Neural progenitor cell (in vitro differentiated cells): ENCODE results near the gene UHRF2. TPM values are rescaled to one million over a fixed set of nuclear protein-coding genes. Genes with fewer than 3 reads are reported as not detected.
"Not testable (repeated sequence)": the region's sequence is repeated elsewhere in the genome, so short reads cannot be mapped to it uniquely, and the experiment has no call there.

Experiments used
- DNase-seq: peaks from one replicate; pipeline ENCODE4 v3.0.0-alpha.2; 2016; ENCODE audit warnings: low spot score
- H2AFZ ChIP-seq: fragments of 200-600 bp; sonication (generic); replicated peaks from 2 replicates; pipeline ENCODE4 v1.6.1; 2016; ENCODE audit warnings: antibody characterized with exemption
- H3F3A ChIP-seq: fragments of 200-600 bp; sonication (generic); 2 replicates; pipeline ENCODE4 v1.6.1; 2016; ENCODE audit warnings: antibody characterized with exemption, low read depth
- H3K27ac ChIP-seq: fragments of 200-600 bp; sonication (generic); 2 replicates; pipeline ENCODE4 v1.5.1; 2016; ENCODE audit warnings: mild to moderate bottlenecking
- H3K27me3 ChIP-seq: fragments of 200-600 bp; sonication (generic); 2 replicates; pipeline ENCODE4 v1.6.1; 2016; ENCODE audit warnings: mild to moderate bottlenecking, moderate library complexity
- H3K36me3 ChIP-seq: fragments of 200-600 bp; sonication (generic); 2 replicates; pipeline ENCODE4 v1.5.1; 2016
- H3K4me1 ChIP-seq: fragments of 200-600 bp; sonication (generic); 2 replicates; pipeline ENCODE4 v1.6.1; 2016; ENCODE audit warnings: mixed run types
- H3K4me2 ChIP-seq: fragments of 200-600 bp; sonication (generic); 2 replicates; pipeline ENCODE4 v1.6.1; 2016
- H3K4me3 ChIP-seq: fragments of 200-600 bp; sonication (generic); 2 replicates; pipeline ENCODE4 v1.5.1; 2016
- H3K79me2 ChIP-seq: fragments of 200-600 bp; sonication (generic); 2 replicates; pipeline ENCODE4 v1.6.1; 2016; ENCODE audit warnings: low read depth
- H3K9ac ChIP-seq: fragments of 200-600 bp; sonication (generic); 2 replicates; pipeline ENCODE4 v1.6.1; 2016
- H3K9me3 ChIP-seq: fragments of 200-600 bp; sonication (generic); 2 replicates; pipeline ENCODE4 v1.5.1; 2016; ENCODE audit warnings: low read depth
- H4K20me1 ChIP-seq: fragments of 200-600 bp; sonication (generic); 2 replicates; pipeline ENCODE4 v1.6.1; 2016; ENCODE audit warnings: low read depth
- H3K27ac Mint-ChIP-seq: 3 replicates; pipeline ENCODE4 v1.8.0; 2021; ENCODE audit warnings: mixed read lengths
- H3K27me3 Mint-ChIP-seq: 2 replicates; pipeline ENCODE4 v1.8.0; 2022; ENCODE audit warnings: low read depth, mild to moderate bottlenecking, inconsistent platforms, moderate library complexity, mixed read lengths; ENCODE audit not compliant: insufficient read depth
- H3K36me3 Mint-ChIP-seq: 3 replicates; pipeline ENCODE4 v1.8.0; 2021; ENCODE audit warnings: mixed read lengths
- H3K4me1 Mint-ChIP-seq: 3 replicates; pipeline ENCODE4 v1.8.0; 2021; ENCODE audit warnings: mixed read lengths
- H3K4me3 Mint-ChIP-seq: 3 replicates; pipeline ENCODE4 v1.8.0; 2021; ENCODE audit warnings: mild to moderate bottlenecking, moderate library complexity, mixed read lengths
- H3K9me3 Mint-ChIP-seq: 3 replicates; pipeline ENCODE4 v1.8.0; 2020; ENCODE audit warnings: mixed read lengths
- EZH2 ChIP-seq: fragments of 200-600 bp; sonication (generic); IDR thresholded peaks from 2 replicates; pipeline ENCODE4 v1.6.1; 2017; ENCODE audit warnings: antibody characterized with exemption, mild to moderate bottlenecking, moderate library complexity
- EZH2phosphoT487 ChIP-seq: fragments of 200-600 bp; sonication (generic); IDR thresholded peaks from 2 replicates; pipeline ENCODE4 v1.6.1; 2017; ENCODE audit warnings: antibody characterized with exemption
- total RNA-seq: library from RNA; depleted of rRNA; stranded (reverse); fragments of >200 nt; gene quantifications from 2 replicates; pipeline ENCODE4 v1.2.3, GENCODE V29; 2015; ENCODE audit warnings: low replicate concordance
- TF ChIP-seq, protein P1 (sequence below): fragments of 200-600 bp; sonication (generic); IDR thresholded peaks from 2 replicates; pipeline ENCODE4 v1.5.1; 2017; ENCODE audit warnings: antibody characterized with exemption, mild to moderate bottlenecking

The UHRF2 gene
- total RNA-seq, 1 donor from 2014 or later, result 114 TPM

DNA sequence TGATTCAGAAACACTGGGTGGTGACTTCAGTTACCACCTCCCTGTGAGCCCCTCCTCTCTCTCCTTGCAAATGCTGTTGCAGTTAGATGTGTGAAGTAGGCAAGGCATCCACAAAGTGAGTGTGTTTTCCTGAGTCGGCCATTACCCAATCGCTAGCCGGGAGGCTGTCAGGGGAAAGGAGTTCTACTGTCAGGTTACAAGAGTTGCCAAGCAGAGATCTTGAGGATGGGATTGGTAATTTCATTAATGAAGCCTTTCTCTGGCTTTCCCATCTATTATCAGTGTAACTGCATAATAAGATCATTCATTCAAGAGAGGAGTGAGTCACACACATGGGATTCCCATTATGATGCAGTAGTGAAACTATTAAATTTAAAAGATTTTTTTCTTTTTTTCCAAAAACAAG lies 125.7 kb downstream of the UHRF2 start:
- no peaks in the 10 kb centered on the region for H3K79me2 ChIP-seq
- H3K4me3 Mint-ChIP-seq, result no peak overlapping the region
- no peaks in the 10 kb centered on the region for H3K27me3 ChIP-seq
- no peak for TF ChIP-seq EZH2phosphoT487
- no peak for TF ChIP-seq EZH2
- TF ChIP-seq, protein P1, sequence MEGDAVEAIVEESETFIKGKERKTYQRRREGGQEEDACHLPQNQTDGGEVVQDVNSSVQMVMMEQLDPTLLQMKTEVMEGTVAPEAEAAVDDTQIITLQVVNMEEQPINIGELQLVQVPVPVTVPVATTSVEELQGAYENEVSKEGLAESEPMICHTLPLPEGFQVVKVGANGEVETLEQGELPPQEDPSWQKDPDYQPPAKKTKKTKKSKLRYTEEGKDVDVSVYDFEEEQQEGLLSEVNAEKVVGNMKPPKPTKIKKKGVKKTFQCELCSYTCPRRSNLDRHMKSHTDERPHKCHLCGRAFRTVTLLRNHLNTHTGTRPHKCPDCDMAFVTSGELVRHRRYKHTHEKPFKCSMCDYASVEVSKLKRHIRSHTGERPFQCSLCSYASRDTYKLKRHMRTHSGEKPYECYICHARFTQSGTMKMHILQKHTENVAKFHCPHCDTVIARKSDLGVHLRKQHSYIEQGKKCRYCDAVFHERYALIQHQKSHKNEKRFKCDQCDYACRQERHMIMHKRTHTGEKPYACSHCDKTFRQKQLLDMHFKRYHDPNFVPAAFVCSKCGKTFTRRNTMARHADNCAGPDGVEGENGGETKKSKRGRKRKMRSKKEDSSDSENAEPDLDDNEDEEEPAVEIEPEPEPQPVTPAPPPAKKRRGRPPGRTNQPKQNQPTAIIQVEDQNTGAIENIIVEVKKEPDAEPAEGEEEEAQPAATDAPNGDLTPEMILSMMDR, result no peak
- no peak overlapping the region for H3K9ac ChIP-seq
- no peaks in the 10 kb centered on the region for H3K27me3 Mint-ChIP-seq
- H3F3A ChIP-seq, result no peaks in the 10 kb centered on the region
- peaks cover 4% of the 10 kb centered on the region for H3K4me1 Mint-ChIP-seq
- H3K9me3 Mint-ChIP-seq, result no peaks in the 10 kb centered on the region
- no peak overlapping the region for H3K27ac ChIP-seq
- DNase-seq, result no peak
- H3K36me3 Mint-ChIP-seq, result peaks cover 8% of the 10 kb centered on the region
- H2AFZ ChIP-seq, result no peak overlapping the region
- no peaks in the 10 kb centered on the region for H3K9me3 ChIP-seq
- H3K36me3 ChIP-seq, result no peaks in the 10 kb centered on the region
- no peak overlapping the region for H3K4me3 ChIP-seq
- H3K4me2 ChIP-seq, result no peak overlapping the region
- H3K4me1 ChIP-seq, result no peaks in the 10 kb centered on the region
- no peak overlapping the region for H3K27ac Mint-ChIP-seq
- no peaks in the 10 kb centered on the region for H4K20me1 ChIP-seq

DNA sequence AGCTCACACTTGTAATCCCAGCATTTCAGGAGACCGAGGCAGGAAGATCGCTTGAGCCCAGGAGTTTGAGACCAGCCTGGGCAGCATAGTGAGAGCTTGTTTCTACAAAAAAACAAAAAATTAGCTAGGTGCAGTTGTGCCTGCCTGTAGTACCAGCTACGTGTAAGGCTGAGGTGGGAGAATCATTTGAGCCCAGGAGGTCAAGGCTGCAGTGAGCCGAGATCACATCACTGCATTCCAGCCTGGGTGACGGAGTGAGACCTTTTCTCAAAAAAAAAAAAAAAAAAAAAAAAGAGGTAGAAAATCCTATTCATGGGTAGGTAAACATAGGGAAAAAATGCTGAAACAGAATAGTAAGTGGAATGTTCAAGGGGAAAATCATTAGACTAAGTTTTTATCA lies 129.6 kb downstream of the UHRF2 start:
- H3F3A ChIP-seq, H3K36me3 Mint-ChIP-seq, DNase-seq, H3K4me1 Mint-ChIP-seq, H2AFZ ChIP-seq, H3K9ac ChIP-seq, H4K20me1 ChIP-seq, H3K4me1 ChIP-seq, H3K9me3 ChIP-seq, H3K27ac Mint-ChIP-seq, H3K4me3 ChIP-seq, H3K4me2 ChIP-seq, H3K9me3 Mint-ChIP-seq, H3K4me3 Mint-ChIP-seq, H3K36me3 ChIP-seq, H3K79me2 ChIP-seq, H3K27me3 Mint-ChIP-seq, H3K27me3 ChIP-seq, H3K27ac ChIP-seq: not testable (repeated sequence)

DNA sequence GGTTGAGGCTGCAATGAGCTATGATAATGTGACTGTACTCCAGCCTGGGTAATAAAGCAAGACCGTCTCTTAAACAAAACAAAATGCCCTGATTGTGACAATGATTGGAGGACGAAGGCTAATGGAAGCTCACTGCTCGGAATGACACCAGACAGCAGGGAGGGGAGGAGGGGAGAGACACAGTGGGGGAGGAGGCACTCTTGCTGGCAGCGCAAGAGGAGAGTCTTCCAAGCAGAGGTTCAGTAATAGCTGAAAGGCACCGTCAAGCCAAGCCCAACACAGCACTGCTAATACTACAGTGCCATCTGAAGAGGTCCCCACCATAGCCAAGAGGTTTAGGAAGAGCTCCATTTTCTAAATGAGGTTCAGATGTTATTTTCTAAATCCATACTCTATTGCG lies 130.2 kb downstream of the UHRF2 start:
- H2AFZ ChIP-seq, result no peak overlapping the region
- no peak overlapping the region for H3K4me3 Mint-ChIP-seq
- H3K4me2 ChIP-seq, result no peak overlapping the region
- TF ChIP-seq EZH2, result no peak
- TF ChIP-seq, protein P1, result no peak
- no peak for TF ChIP-seq EZH2phosphoT487
- no peaks in the 10 kb centered on the region for H3K9me3 Mint-ChIP-seq
- no peaks in the 10 kb centered on the region for H3K27me3 ChIP-seq
- H3K4me1 ChIP-seq, result no peaks in the 10 kb centered on the region
- no peaks in the 10 kb centered on the region for H4K20me1 ChIP-seq
- DNase-seq, result peak; percentile 7
- H3K27ac Mint-ChIP-seq, result peak overlapping the region; percentile 62
- no peaks in the 10 kb centered on the region for H3K9me3 ChIP-seq
- H3K79me2 ChIP-seq, result no peaks in the 10 kb centered on the region
- H3K27me3 Mint-ChIP-seq, result no peaks in the 10 kb centered on the region
- H3K36me3 Mint-ChIP-seq, result peaks cover 8% of the 10 kb centered on the region
- H3K4me1 Mint-ChIP-seq, result peaks cover 4% of the 10 kb centered on the region
- H3K27ac ChIP-seq, result no peak overlapping the region
- no peak overlapping the region for H3K9ac ChIP-seq
- H3K36me3 ChIP-seq, result no peaks in the 10 kb centered on the region
- H3K4me3 ChIP-seq, result no peak overlapping the region
- no peaks in the 10 kb centered on the region for H3F3A ChIP-seq

DNA sequence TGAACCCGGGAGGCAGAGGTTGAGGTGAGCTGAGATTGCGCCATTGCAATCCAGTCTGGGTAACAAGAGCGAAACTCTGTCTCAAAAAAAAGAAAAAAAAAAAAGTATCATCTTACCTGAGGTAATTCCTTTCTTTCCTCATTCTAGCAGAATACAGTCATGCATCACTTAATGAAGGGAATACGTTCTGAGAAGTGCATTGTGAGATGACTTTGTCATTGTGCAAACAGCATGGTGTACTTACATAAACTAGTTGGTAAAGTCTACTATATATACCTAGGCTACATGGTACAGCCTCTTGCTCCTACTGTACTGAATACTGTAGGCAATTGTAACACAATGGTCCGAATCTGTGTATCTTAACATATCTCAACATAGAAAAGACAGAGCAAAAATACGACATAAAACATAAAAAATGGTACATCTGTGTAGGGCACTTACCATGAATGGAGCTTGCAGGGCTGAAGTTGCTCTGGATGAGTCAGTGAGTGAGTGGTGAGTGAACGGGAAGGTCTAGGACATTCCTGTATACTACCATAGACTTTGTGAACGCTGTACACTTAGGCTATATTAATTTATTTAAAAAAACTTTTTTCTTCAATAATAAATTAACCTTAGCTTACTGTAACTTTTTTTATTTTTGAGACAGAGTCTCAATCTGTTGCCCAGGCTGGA lies 132.2 kb downstream of the UHRF2 start:
- H3K27me3 ChIP-seq, result no peaks in the 10 kb centered on the region
- no peak overlapping the region for H3K27ac ChIP-seq
- no peak overlapping the region for H3K9ac ChIP-seq
- no peak for TF ChIP-seq EZH2
- TF ChIP-seq, protein P1, result no peak
- no peak for TF ChIP-seq EZH2phosphoT487
- H3K4me3 Mint-ChIP-seq, result no peak overlapping the region
- H3K4me3 ChIP-seq, result no peak overlapping the region
- H3K9me3 Mint-ChIP-seq, result no peaks in the 10 kb centered on the region
- no peaks in the 10 kb centered on the region for H3K9me3 ChIP-seq
- H3K27me3 Mint-ChIP-seq, result no peaks in the 10 kb centered on the region
- H3K4me1 Mint-ChIP-seq, result peaks cover 16% of the 10 kb centered on the region
- no peaks in the 10 kb centered on the region for H4K20me1 ChIP-seq
- DNase-seq, result no peak
- H2AFZ ChIP-seq, result no peak overlapping the region
- H3K27ac Mint-ChIP-seq, result peak overlapping the region; percentile 35
- H3K4me2 ChIP-seq, result no peak overlapping the region
- H3K79me2 ChIP-seq, result no peaks in the 10 kb centered on the region
- no peaks in the 10 kb centered on the region for H3K36me3 ChIP-seq
- H3K36me3 Mint-ChIP-seq, result peaks cover 15% of the 10 kb centered on the region
- H3F3A ChIP-seq, result no peaks in the 10 kb centered on the region
- peaks cover 10% of the 10 kb centered on the region for H3K4me1 ChIP-seq
